ENCODE results near the gene DUSP14.
"Not testable (repeated sequence)": the region's sequence is repeated elsewhere in the genome, so short reads cannot be mapped to it uniquely, and the experiment has no call there.

The DUSP14 gene

GRCh38 chr17:37502009-37502936 lies 12.6 kb downstream of the DUSP14 start:
- WGBS, 2 experiments (ENCODE audit: insufficient coverage in 2 of 2): 95% methylated on average over 8 of the region's 10 CpGs
- no peak overlapping the region for H3K4me3 ChIP-seq (ENCODE audit: extremely low read depth, insufficient read depth, low read length, poor library complexity, severe bottlenecking)

GRCh38 chr17:37503148-37503547 lies 13.5 kb downstream of the DUSP14 start:
- Histone ChIP-seq H3K9me3 (ENCODE audit: control insufficient read depth, low read length) (no peaks in the 10 kb centered on the region), H3K36me3 (ENCODE audit: control insufficient read depth, insufficient read depth, low read length) (peaks cover 22% of the 10 kb centered on the region), H3K4me1 (ENCODE audit: control insufficient read depth, insufficient read depth, low read length, poor library complexity, severe bottlenecking) (no peaks in the 10 kb centered on the region), H3K4me3 (ENCODE audit: extremely low read depth, insufficient read depth, low read length, poor library complexity, severe bottlenecking) (no peak overlapping the region), H3K27ac (ENCODE audit: low read depth, low read length, severe bottlenecking) (no peak overlapping the region)
- WGBS, 2 experiments (ENCODE audit: insufficient coverage in 2 of 2): 87 to 96% methylated on average over 3 of the region's 6 CpGs

More at GRCh38 chr17:37502009-37502936, 12.6 kb downstream of the DUSP14 start:
- Histone ChIP-seq H3K4me1 (ENCODE audit: control insufficient read depth, insufficient read depth, low read length, poor library complexity, severe bottlenecking) (no peaks in the 10 kb centered on the region), H3K9me3 (ENCODE audit: control insufficient read depth, low read length) (no peaks in the 10 kb centered on the region), H3K27ac (ENCODE audit: low read depth, low read length, severe bottlenecking) (no peak overlapping the region), H3K36me3 (ENCODE audit: control insufficient read depth, insufficient read depth, low read length) (peaks cover 16% of the 10 kb centered on the region)

- H3K27ac ChIP-seq (ENCODE audit: low read depth, low read length, severe bottlenecking): no peak overlapping the region
- WGBS, 2 experiments (ENCODE audit: insufficient coverage in 2 of 2): 80 to 100% methylated on average over 1 of the region's 3 CpGs
- H3K4me3 ChIP-seq (ENCODE audit: extremely low read depth, insufficient read depth, low read length, poor library complexity, severe bottlenecking): no peak overlapping the region
- peaks cover 27% of the 10 kb centered on the region for H3K36me3 ChIP-seq (ENCODE audit: control insufficient read depth, insufficient read depth, low read length)
- no peaks in the 10 kb centered on the region for H3K4me1 ChIP-seq (ENCODE audit: control insufficient read depth, insufficient read depth, low read length, poor library complexity, severe bottlenecking)
- no peaks in the 10 kb centered on the region for H3K9me3 ChIP-seq (ENCODE audit: control insufficient read depth, low read length)
These were observed 15.6 kb downstream of the DUSP14 start for GRCh38 chr17:37505333-37505732.

GRCh38 chr17:37506678-37507077 lies 17.0 kb downstream of the DUSP14 start:
- Histone ChIP-seq H3K4me3 (ENCODE audit: extremely low read depth, insufficient read depth, low read length, poor library complexity, severe bottlenecking) (no peak overlapping the region), H3K36me3 (ENCODE audit: control insufficient read depth, insufficient read depth, low read length) (peaks cover 34% of the 10 kb centered on the region), H3K27ac (ENCODE audit: low read depth, low read length, severe bottlenecking) (no peak overlapping the region), H3K9me3 (ENCODE audit: control insufficient read depth, low read length) (no peaks in the 10 kb centered on the region), H3K4me1 (ENCODE audit: control insufficient read depth, insufficient read depth, low read length, poor library complexity, severe bottlenecking) (no peaks in the 10 kb centered on the region)
- WGBS, 2 experiments (ENCODE audit: insufficient coverage in 2 of 2): 58 to 73% methylated on average over 10 of the region's 10 CpGs

- H3K4me3 ChIP-seq (ENCODE audit: extremely low read depth, insufficient read depth, low read length, poor library complexity, severe bottlenecking): no peak overlapping the region
- H3K9me3 ChIP-seq (ENCODE audit: control insufficient read depth, low read length): no peaks in the 10 kb centered on the region
- WGBS, 2 experiments (ENCODE audit: insufficient coverage in 2 of 2): 91 to 97% methylated on average over 9 of the region's 9 CpGs
- no peak overlapping the region for H3K27ac ChIP-seq (ENCODE audit: low read depth, low read length, severe bottlenecking)
- peaks cover 32% of the 10 kb centered on the region for H3K36me3 ChIP-seq (ENCODE audit: control insufficient read depth, insufficient read depth, low read length)
- H3K4me1 ChIP-seq (ENCODE audit: control insufficient read depth, insufficient read depth, low read length, poor library complexity, severe bottlenecking): no peaks in the 10 kb centered on the region
These were observed 17.4 kb downstream of the DUSP14 start for GRCh38 chr17:37507111-37507510.

GRCh38 chr17:37510056-37510455 lies 20.4 kb downstream of the DUSP14 start:
- Histone ChIP-seq H3K4me3 (ENCODE audit: extremely low read depth, insufficient read depth, low read length, poor library complexity, severe bottlenecking) (no peak overlapping the region), H3K4me1 (ENCODE audit: control insufficient read depth, insufficient read depth, low read length, poor library complexity, severe bottlenecking) (peaks cover 14% of the 10 kb centered on the region), H3K27ac (ENCODE audit: low read depth, low read length, severe bottlenecking) (no peak overlapping the region), H3K9me3 (ENCODE audit: control insufficient read depth, low read length) (no peaks in the 10 kb centered on the region), H3K36me3 (ENCODE audit: control insufficient read depth, insufficient read depth, low read length) (peaks cover 50% of the 10 kb centered on the region)
- 95 to 97% methylated on average over 17 of the region's 17 CpGs for WGBS, 2 experiments (ENCODE audit: insufficient coverage in 2 of 2)

GRCh38 chr17:37511642-37512041 lies 22.0 kb downstream of the DUSP14 start:
- 67% methylated on average over 1 of the region's 1 CpG; no CpG with 5 or more reads in 1 of the 2 experiments for whole genome bisulfite sequencing, 2 experiments (ENCODE audit: insufficient coverage in 2 of 2)
- H3K36me3 ChIP-seq (ENCODE audit: control insufficient read depth, insufficient read depth, low read length): peaks cover 55% of the 10 kb centered on the region
- not testable (repeated sequence) for H3K27ac ChIP-seq (ENCODE audit: low read depth, low read length, severe bottlenecking); H3K9me3 ChIP-seq (ENCODE audit: control insufficient read depth, low read length); H3K4me3 ChIP-seq (ENCODE audit: extremely low read depth, insufficient read depth, low read length, poor library complexity, severe bottlenecking)
- H3K4me1 ChIP-seq (ENCODE audit: control insufficient read depth, insufficient read depth, low read length, poor library complexity, severe bottlenecking): peaks cover 25% of the 10 kb centered on the region

GRCh38 chr17:37512442-37513068 lies 22.9 kb downstream of the DUSP14 start:
- H3K9me3 ChIP-seq (ENCODE audit: control insufficient read depth, low read length): no peaks in the 10 kb centered on the region
- H3K4me1 ChIP-seq (ENCODE audit: control insufficient read depth, insufficient read depth, low read length, poor library complexity, severe bottlenecking): peaks cover 30% of the 10 kb centered on the region
- H3K36me3 ChIP-seq (ENCODE audit: control insufficient read depth, insufficient read depth, low read length): peaks cover 55% of the 10 kb centered on the region
- no peak overlapping the region for H3K4me3 ChIP-seq (ENCODE audit: extremely low read depth, insufficient read depth, low read length, poor library complexity, severe bottlenecking)
- no peak overlapping the region for H3K27ac ChIP-seq (ENCODE audit: low read depth, low read length, severe bottlenecking)
- 91 to 94% methylated on average over 17 to 19 of the region's 24 CpGs for WGBS, 2 experiments (ENCODE audit: insufficient coverage in 2 of 2)

- no peak overlapping the region for H3K4me3 ChIP-seq (ENCODE audit: extremely low read depth, insufficient read depth, low read length, poor library complexity, severe bottlenecking)
- H3K36me3 ChIP-seq (ENCODE audit: control insufficient read depth, insufficient read depth, low read length): peaks cover 58% of the 10 kb centered on the region
- no peaks in the 10 kb centered on the region for H3K9me3 ChIP-seq (ENCODE audit: control insufficient read depth, low read length)
- peaks cover 30% of the 10 kb centered on the region for H3K4me1 ChIP-seq (ENCODE audit: control insufficient read depth, insufficient read depth, low read length, poor library complexity, severe bottlenecking)
- H3K27ac ChIP-seq (ENCODE audit: low read depth, low read length, severe bottlenecking): no peak overlapping the region
- 92 to 96% methylated on average over 9 of the region's 10 CpGs for WGBS, 2 experiments (ENCODE audit: insufficient coverage in 2 of 2)
These were observed 24.0 kb downstream of the DUSP14 start for GRCh38 chr17:37513711-37514110.

- H3K27ac ChIP-seq (ENCODE audit: low read depth, low read length, severe bottlenecking): peak overlapping the region; percentile 71
- WGBS, 2 experiments (ENCODE audit: insufficient coverage in 2 of 2): 88 to 98% methylated on average over 3 of the region's 6 CpGs
- no peak overlapping the region for H3K4me3 ChIP-seq (ENCODE audit: extremely low read depth, insufficient read depth, low read length, poor library complexity, severe bottlenecking)
- peaks cover 42% of the 10 kb centered on the region for H3K4me1 ChIP-seq (ENCODE audit: control insufficient read depth, insufficient read depth, low read length, poor library complexity, severe bottlenecking)
- peaks cover 61% of the 10 kb centered on the region for H3K36me3 ChIP-seq (ENCODE audit: control insufficient read depth, insufficient read depth, low read length)
- H3K9me3 ChIP-seq (ENCODE audit: control insufficient read depth, low read length): no peaks in the 10 kb centered on the region
These were observed 26.5 kb downstream of the DUSP14 start for GRCh38 chr17:37516127-37516571.
